Glutamatergic neuron (in vitro differentiated cells): ENCODE measurements around the gene PPP1R37. TPM values are rescaled to one million over a fixed set of nuclear protein-coding genes. Genes with fewer than 3 reads are reported as not detected.

Source experiments
- DNase-seq: peaks from one replicate; pipeline ENCODE4 v3.0.0; 2022
- H3K27ac Mint-ChIP-seq: one replicate; pipeline ENCODE4 v1.8.0; 2020; ENCODE audit warnings: mild to moderate bottlenecking, mixed read lengths, inconsistent platforms; ENCODE audit not compliant: unreplicated experiment
- H3K27me3 Mint-ChIP-seq: one replicate; pipeline ENCODE4 v1.8.0; 2020; ENCODE audit warnings: mild to moderate bottlenecking, moderate library complexity, mixed read lengths, inconsistent platforms; ENCODE audit not compliant: unreplicated experiment
- H3K36me3 Mint-ChIP-seq: one replicate; pipeline ENCODE4 v1.8.0; 2020; ENCODE audit warnings: mild to moderate bottlenecking, mixed read lengths, inconsistent platforms; ENCODE audit not compliant: unreplicated experiment
- H3K4me1 Mint-ChIP-seq: one replicate; pipeline ENCODE4 v1.8.0; 2020; ENCODE audit warnings: mild to moderate bottlenecking, low read depth, mixed read lengths, inconsistent platforms; ENCODE audit not compliant: unreplicated experiment
- H3K4me3 Mint-ChIP-seq: one replicate; pipeline ENCODE4 v1.8.0; 2020; ENCODE audit warnings: mild to moderate bottlenecking, mixed read lengths, inconsistent platforms; ENCODE audit not compliant: unreplicated experiment
- H3K9me3 Mint-ChIP-seq: one replicate; pipeline ENCODE4 v1.8.0; 2020; ENCODE audit warnings: mild to moderate bottlenecking, moderate library complexity, mixed read lengths, inconsistent platforms; ENCODE audit not compliant: unreplicated experiment
- total RNA-seq: library from RNA; stranded (reverse); fragmentation: NEBNext Ultra II Directional; extraction: Animal tissue kit (Norgen Biotek cat#: 25700); gene quantifications from one replicate; pipeline ENCODE4 v1.2.1, GENCODE V29; 2021; ENCODE audit not compliant: unreplicated experiment
- TF ChIP-seq, protein P1 (sequence below): fragments of 200-600 bp; sonication (generic); IDR thresholded peaks from one replicate; pipeline ENCODE4 v1.5.0; 2021; ENCODE audit not compliant: partially characterized antibody, unreplicated experiment

PPP1R37 gene
- total RNA-seq, 1 donor from 2014 or later, result 49.5 TPM

DNA sequence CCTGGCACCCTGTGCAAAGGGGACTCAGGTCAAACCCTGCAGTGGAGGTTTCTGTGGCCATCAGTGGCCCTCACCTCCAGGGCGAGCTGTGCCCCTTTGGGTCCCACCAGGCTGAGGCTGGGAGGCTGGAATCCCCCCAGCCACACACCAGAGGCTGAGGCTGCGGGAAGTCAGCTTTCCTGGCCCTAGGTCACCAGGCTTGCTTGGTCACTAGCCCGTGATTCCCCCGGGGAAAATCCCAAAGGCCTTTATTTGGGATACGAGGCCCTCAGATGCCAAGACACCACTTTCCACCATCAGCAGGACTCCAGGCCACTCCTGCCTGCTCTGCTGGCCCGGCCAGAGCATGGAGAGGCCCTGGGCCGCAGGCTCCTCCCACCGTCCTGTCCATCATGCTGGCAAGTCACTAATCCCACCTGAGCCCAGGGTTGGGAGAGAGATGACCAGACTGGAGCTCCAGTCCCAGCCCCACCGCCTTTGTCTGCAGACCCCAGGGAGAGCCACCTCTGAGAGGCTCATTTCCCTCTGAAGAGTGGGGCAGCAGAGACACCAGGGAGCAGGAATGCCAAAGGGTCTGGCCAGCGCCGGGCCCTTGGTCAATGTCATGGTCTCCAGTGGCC lies 63.1 kb downstream of the PPP1R37 start:
- H3K36me3 Mint-ChIP-seq, result no peaks in the 10 kb centered on the region
- no peak overlapping the region for H3K4me3 Mint-ChIP-seq
- peaks cover 17% of the 10 kb centered on the region for H3K4me1 Mint-ChIP-seq
- H3K27me3 Mint-ChIP-seq, result peaks cover 13% of the 10 kb centered on the region
- TF ChIP-seq, protein P1, sequence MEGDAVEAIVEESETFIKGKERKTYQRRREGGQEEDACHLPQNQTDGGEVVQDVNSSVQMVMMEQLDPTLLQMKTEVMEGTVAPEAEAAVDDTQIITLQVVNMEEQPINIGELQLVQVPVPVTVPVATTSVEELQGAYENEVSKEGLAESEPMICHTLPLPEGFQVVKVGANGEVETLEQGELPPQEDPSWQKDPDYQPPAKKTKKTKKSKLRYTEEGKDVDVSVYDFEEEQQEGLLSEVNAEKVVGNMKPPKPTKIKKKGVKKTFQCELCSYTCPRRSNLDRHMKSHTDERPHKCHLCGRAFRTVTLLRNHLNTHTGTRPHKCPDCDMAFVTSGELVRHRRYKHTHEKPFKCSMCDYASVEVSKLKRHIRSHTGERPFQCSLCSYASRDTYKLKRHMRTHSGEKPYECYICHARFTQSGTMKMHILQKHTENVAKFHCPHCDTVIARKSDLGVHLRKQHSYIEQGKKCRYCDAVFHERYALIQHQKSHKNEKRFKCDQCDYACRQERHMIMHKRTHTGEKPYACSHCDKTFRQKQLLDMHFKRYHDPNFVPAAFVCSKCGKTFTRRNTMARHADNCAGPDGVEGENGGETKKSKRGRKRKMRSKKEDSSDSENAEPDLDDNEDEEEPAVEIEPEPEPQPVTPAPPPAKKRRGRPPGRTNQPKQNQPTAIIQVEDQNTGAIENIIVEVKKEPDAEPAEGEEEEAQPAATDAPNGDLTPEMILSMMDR, result no peak
- no peak overlapping the region for H3K27ac Mint-ChIP-seq
- DNase-seq, result no peak
- peaks cover 16% of the 10 kb centered on the region for H3K9me3 Mint-ChIP-seq

DNA sequence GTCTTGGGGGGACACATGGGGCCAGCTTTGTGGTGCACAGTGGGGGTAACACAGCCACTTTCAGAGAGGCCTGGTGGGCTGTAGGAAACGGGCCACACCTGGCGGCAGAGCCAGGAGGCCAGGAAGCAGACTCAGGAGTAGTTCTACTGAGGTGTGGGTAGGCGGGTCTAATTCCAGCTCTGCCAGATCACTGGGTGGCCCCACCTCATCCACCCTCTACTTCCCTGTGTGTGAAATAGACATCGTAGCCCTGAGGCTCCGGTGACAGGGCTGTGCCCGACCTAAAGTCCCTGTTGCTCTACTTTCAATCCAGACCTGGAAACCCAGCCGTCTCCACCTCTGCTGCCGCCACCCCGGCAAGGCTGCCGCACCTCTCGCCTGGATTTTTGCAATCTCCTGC lies 63.8 kb downstream of the PPP1R37 start:
- Mint-ChIP-seq H3K27me3 (peaks cover 13% of the 10 kb centered on the region), H3K4me3 (no peak overlapping the region), H3K27ac (no peak overlapping the region), H3K9me3 (peaks cover 16% of the 10 kb centered on the region), H3K36me3 (no peaks in the 10 kb centered on the region), H3K4me1 (peaks cover 17% of the 10 kb centered on the region)
- TF ChIP-seq, protein P1, result no peak
- DNase-seq, result no peak

DNA sequence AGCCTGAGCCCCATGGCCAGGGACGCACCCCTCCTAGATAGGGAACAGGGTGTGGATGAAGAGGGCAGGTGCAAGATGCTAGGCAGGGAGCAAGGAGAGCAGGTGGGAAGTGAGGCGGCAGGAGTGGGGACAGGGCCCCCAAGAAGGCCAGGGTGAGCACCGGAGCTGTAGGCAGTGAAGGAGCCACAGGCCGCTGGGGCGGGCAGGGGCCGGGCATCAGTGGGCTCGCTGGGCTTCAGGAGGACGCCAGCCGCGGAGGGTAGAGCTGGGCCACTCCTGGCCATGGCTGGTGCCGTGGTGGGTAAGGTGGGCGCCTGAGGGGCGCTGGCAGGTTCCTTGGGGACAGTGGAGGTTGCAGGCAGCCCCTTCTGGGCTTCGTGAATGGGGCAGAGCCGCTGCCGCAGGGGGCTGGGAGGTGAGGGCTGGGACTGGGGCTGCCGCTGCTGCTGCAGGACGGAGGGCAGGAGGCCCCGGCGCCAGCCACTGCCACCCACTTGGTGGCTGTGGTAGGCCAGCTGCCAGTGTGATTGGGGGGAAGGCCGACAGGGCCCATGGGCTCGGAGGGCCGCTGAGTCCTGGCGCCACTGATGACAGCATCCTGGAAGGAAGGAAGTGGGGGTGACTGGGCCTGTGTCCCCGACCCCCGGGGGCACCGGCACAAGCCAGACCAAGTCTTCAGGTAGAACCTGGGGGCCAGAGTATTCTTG lies 65.7 kb downstream of the PPP1R37 start:
- DNase-seq, result no peak
- Mint-ChIP-seq H3K27ac (no peak overlapping the region), H3K4me3 (no peak overlapping the region), H3K9me3 (peaks cover 14% of the 10 kb centered on the region), H3K4me1 (peaks cover 18% of the 10 kb centered on the region), H3K27me3 (peaks cover 10% of the 10 kb centered on the region), H3K36me3 (no peaks in the 10 kb centered on the region)
- TF ChIP-seq, protein P1, result no peak

DNA sequence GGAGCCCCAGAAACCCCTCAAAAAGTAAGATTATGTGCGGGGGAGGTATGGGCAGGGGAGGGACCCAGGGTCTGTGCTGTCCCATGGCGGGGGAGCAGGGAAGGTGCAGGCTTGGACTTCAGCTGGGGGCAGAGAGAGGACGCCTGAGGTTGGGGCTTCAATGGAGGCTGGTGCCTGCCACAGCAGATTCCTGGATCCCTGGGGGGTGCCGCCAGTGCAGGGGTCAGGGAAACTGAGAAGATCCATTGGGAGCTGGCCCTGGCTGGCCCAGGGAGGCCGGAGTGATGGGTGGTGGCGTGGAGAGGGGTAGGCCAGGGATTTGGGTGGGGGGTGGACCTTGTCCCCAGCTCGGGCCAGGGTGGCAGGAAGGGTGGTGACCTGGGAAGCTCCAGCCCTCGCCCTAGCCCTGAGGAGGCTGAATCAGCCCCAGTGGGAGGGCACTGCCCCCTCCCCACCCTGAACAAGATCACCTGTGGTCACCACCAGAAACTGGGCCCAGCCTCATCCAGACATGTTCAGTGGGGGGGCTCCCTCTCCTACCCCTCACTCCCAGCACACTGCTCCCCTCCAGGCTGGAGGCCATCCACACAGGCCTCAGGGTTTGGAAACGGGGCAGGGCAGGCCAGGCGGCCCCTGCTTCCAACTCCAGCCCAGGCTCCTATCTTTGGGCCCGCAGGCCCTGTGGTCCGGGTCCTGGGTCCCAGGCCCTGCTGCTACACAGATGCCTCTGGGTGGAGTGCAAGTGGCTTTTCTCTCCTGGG lies 66.4 kb downstream of the PPP1R37 start:
- peaks cover 15% of the 10 kb centered on the region for H3K4me1 Mint-ChIP-seq
- no peaks in the 10 kb centered on the region for H3K36me3 Mint-ChIP-seq
- TF ChIP-seq, protein P1, result no peak
- H3K9me3 Mint-ChIP-seq, result peaks cover 9% of the 10 kb centered on the region
- peak overlapping the region; percentile 83 for H3K27ac Mint-ChIP-seq
- peaks cover 3% of the 10 kb centered on the region for H3K27me3 Mint-ChIP-seq
- no peak for DNase-seq
- no peak overlapping the region for H3K4me3 Mint-ChIP-seq
